Keratinocyte (primary cell): ENCODE results near the gene DCDC2C. TPM values are rescaled to one million over a fixed set of nuclear protein-coding genes. Genes with fewer than 3 reads are reported as not detected.

Source experiments
- DNase-seq: peaks from one replicate; pipeline ENCODE4 v3.0.0-alpha.2; 2011; ENCODE audit warnings: low read depth, missing footprints, low spot score
- FAIRE-seq: peaks from 2 replicates; lab custom pipeline; 2011; peaks lifted over from hg19 to GRCh38; lab: Jason Lieb, UNC
- H2AFZ ChIP-seq: 2 replicates; pipeline ENCODE4 v1.6.0; 2012; ENCODE audit warnings: low read length, control low read depth, inconsistent platforms; ENCODE audit not compliant: control insufficient read depth
- H3K27ac ChIP-seq: 2 replicates; pipeline ENCODE4 v1.5.1; 2011; ENCODE audit warnings: low read length; ENCODE audit not compliant: control insufficient read depth, insufficient read depth
- H3K27me3 ChIP-seq: 3 replicates; pipeline ENCODE4 v1.6.0; 2011; ENCODE audit warnings: low read length; ENCODE audit not compliant: control insufficient read depth, insufficient read depth; ENCODE audit errors: extremely low read depth
- H3K36me3 ChIP-seq, 2 experiments: 2 replicates in 1 of 2; 3 replicates in 1 of 2; pipeline ENCODE4 v1.5.1; 2011; ENCODE audit warnings: low read length in 2 of 2, mild to moderate bottlenecking in 1 of 2; ENCODE audit not compliant: control insufficient read depth in 2 of 2, insufficient read depth in 2 of 2; ENCODE audit errors: extremely low read depth in 1 of 2
- H3K4me1 ChIP-seq: 3 replicates; pipeline ENCODE4 v1.5.1; 2011; ENCODE audit warnings: low read length; ENCODE audit not compliant: control insufficient read depth, insufficient read depth; ENCODE audit errors: extremely low read depth
- H3K4me2 ChIP-seq: 3 replicates; pipeline ENCODE4 v1.6.0; 2011; ENCODE audit warnings: low read depth, low read length; ENCODE audit not compliant: control insufficient read depth, insufficient read depth; ENCODE audit errors: extremely low read depth
- H3K4me3 ChIP-seq, 3 experiments: fragments of 200-600 bp in 1 of 3; sonication (generic) in 1 of 3; 2 replicates in 2 of 3; 3 replicates in 1 of 3; pipeline ENCODE4 v1.5.1; 2011 to 2016; ENCODE audit warnings: low read length in 3 of 3, mild to moderate bottlenecking in 3 of 3, control low read depth in 2 of 3, inconsistent platforms in 1 of 3, low read depth in 1 of 3, mixed read lengths in 1 of 3, mixed run types in 1 of 3, moderate library complexity in 1 of 3; ENCODE audit not compliant: control insufficient read depth in 2 of 3, insufficient read depth in 2 of 3; ENCODE audit errors: extremely low read depth in 1 of 3
- H3K79me2 ChIP-seq: 2 replicates; pipeline ENCODE4 v1.6.0; 2012; ENCODE audit warnings: low read length; ENCODE audit not compliant: control insufficient read depth, insufficient read depth
- H3K9ac ChIP-seq: 3 replicates; pipeline ENCODE4 v1.6.0; 2011; ENCODE audit warnings: low read length; ENCODE audit not compliant: control insufficient read depth, insufficient read depth; ENCODE audit errors: extremely low read depth
- H3K9me1 ChIP-seq: 3 replicates; pipeline ENCODE4 v1.6.0; 2011; ENCODE audit warnings: low read length; ENCODE audit not compliant: control insufficient read depth, insufficient read depth; ENCODE audit errors: extremely low read depth
- H3K9me3 ChIP-seq: 2 replicates; pipeline ENCODE4 v1.5.1; 2012; ENCODE audit warnings: low read depth, low read length; ENCODE audit not compliant: control insufficient read depth
- H4K20me1 ChIP-seq: 3 replicates; pipeline ENCODE4 v1.6.0; 2011; ENCODE audit warnings: low read length; ENCODE audit not compliant: control insufficient read depth, insufficient read depth; ENCODE audit errors: extremely low read depth
- EZH2 ChIP-seq: IDR thresholded peaks from one replicate; pipeline ENCODE4 v1.6.1; 2012; ENCODE audit warnings: inconsistent platforms, mild to moderate bottlenecking, low read length, moderate library complexity
- dilution Hi-C: fragments of 300-500 bp; cut with MboI; formaldehyde crosslinking; loops from one replicate; pipeline ENCODE4 v1.7.0; 2020; ENCODE audit warnings: low sequenced_read_pairs; ENCODE audit not compliant: extremely low pct_ligation_motif_present
- polyA plus RNA-seq, 5 experiments: library from polyadenylated mRNA; depleted of rRNA in 3 of 5; stranded (reverse) in 3 of 5; stranded (forward) in 1 of 5; unstranded in 1 of 5; fragments of >200 nt; gene quantifications; 1 replicate in 1 of 5; 2 replicates in 3 of 5; 3 replicates in 1 of 5; pipeline versions ENCODE4 v1.2.1 to v1.2.3, GENCODE V29; 2011 to 2012; ENCODE audit warnings: missing spikeins in 2 of 5, low read depth in 1 of 5, low replicate concordance in 1 of 5
- TF ChIP-seq, protein P1 (sequence below), 3 experiments: IDR thresholded peaks in 1 of 3; conservative IDR thresholded peaks in 1 of 3; optimal IDR thresholded peaks in 1 of 3; 2 replicates in 2 of 3; 3 replicates in 1 of 3; pipeline versions ENCODE3 to v1.5.1; 2011; ENCODE audit warnings: low read length in 3 of 3, mild to moderate bottlenecking in 3 of 3, moderate library complexity in 2 of 3, control low read depth in 1 of 3, inconsistent platforms in 1 of 3; ENCODE audit not compliant: insufficient read depth in 2 of 3; ENCODE audit errors: extremely low read depth in 1 of 3

The DCDC2C gene
- polyA plus RNA-seq, 1 donor (not counting 4 experiments of a cell fraction or from before 2014, with no cell fraction given) = not detected

- Histone ChIP-seq H3K27ac (no peak overlapping the region), H3K27me3 (no peaks in the 10 kb centered on the region), H3K79me2 (no peaks in the 10 kb centered on the region), H3K4me1 (no peaks in the 10 kb centered on the region), H3K9me1 (no peaks in the 10 kb centered on the region), H3K9me3 (peaks cover 6% of the 10 kb centered on the region), H3K9ac (no peak overlapping the region), H3K36me3 (no peaks in the 10 kb centered on the region), H2AFZ (no peak overlapping the region), H3K4me3 (no peak overlapping the region), H3K4me2 (no peak overlapping the region), H4K20me1 (no peaks in the 10 kb centered on the region)
- TF ChIP-seq EZH2 = no peak
- TF ChIP-seq, protein P1, sequence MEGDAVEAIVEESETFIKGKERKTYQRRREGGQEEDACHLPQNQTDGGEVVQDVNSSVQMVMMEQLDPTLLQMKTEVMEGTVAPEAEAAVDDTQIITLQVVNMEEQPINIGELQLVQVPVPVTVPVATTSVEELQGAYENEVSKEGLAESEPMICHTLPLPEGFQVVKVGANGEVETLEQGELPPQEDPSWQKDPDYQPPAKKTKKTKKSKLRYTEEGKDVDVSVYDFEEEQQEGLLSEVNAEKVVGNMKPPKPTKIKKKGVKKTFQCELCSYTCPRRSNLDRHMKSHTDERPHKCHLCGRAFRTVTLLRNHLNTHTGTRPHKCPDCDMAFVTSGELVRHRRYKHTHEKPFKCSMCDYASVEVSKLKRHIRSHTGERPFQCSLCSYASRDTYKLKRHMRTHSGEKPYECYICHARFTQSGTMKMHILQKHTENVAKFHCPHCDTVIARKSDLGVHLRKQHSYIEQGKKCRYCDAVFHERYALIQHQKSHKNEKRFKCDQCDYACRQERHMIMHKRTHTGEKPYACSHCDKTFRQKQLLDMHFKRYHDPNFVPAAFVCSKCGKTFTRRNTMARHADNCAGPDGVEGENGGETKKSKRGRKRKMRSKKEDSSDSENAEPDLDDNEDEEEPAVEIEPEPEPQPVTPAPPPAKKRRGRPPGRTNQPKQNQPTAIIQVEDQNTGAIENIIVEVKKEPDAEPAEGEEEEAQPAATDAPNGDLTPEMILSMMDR (optimal IDR thresholded peaks at IDR 0.05 in 1 of 3, IDR thresholded peaks at IDR 0.05 in 1 of 3, conservative IDR thresholded peaks at IDR 0.05 in 1 of 3; ENCODE audit: extremely low read depth in 1 of 3, insufficient read depth in 2 of 3, low read length in 3 of 3) = no peak
- FAIRE-seq = no peak
- DNase-seq = no peak
- dilution Hi-C loops = no loop called here
These were observed 50.2 kb downstream of the DCDC2C start for GRCh38 chr2:3753561-3753960.

GRCh38 chr2:3754280-3754679, 50.9 kb downstream of the DCDC2C start:
- no peaks in the 10 kb centered on the region for H3K79me2 ChIP-seq
- H3K9me1 ChIP-seq = no peaks in the 10 kb centered on the region
- no peak overlapping the region for H2AFZ ChIP-seq
- no peaks in the 10 kb centered on the region for H3K27me3 ChIP-seq
- no peak overlapping the region for H3K4me3 ChIP-seq
- no peak overlapping the region for H3K4me2 ChIP-seq
- H3K9me3 ChIP-seq = peaks cover 6% of the 10 kb centered on the region
- dilution Hi-C loops = no loop called here
- no peaks in the 10 kb centered on the region for H4K20me1 ChIP-seq
- TF ChIP-seq EZH2 = no peak
- TF ChIP-seq, protein P1 (optimal IDR thresholded peaks at IDR 0.05 in 1 of 3, IDR thresholded peaks at IDR 0.05 in 1 of 3, conservative IDR thresholded peaks at IDR 0.05 in 1 of 3; ENCODE audit: extremely low read depth in 1 of 3, insufficient read depth in 2 of 3, low read length in 3 of 3) = no peak
- H3K9ac ChIP-seq = no peak overlapping the region
- H3K36me3 ChIP-seq = no peaks in the 10 kb centered on the region
- H3K4me1 ChIP-seq = no peaks in the 10 kb centered on the region
- no peak overlapping the region for H3K27ac ChIP-seq
- DNase-seq (no peak), FAIRE-seq (no peak)
